Effector CD8-positive, alpha-beta T cell (primary cell): ENCODE data around the gene FTO.

ENCODE experiments used
- DNase-seq: peaks from one replicate; lab custom pipeline; 2025; lab: John Stamatoyannopoulos, UW

The FTO gene

GRCh38 chr16:53966821-53967571 is 263.0 kb downstream of the FTO start:
- DNase-seq, result no peak

- DNase-seq, result no peak
Observed at GRCh38 chr16:53967572-53967971, 263.6 kb downstream of the FTO start.

- DNase-seq, result no peak
Observed at GRCh38 chr16:53968454-53968853, 264.5 kb downstream of the FTO start.

GRCh38 chr16:53968896-53969295 is 264.9 kb downstream of the FTO start:
- DNase-seq, result no peak

- DNase-seq, result no peak
Observed at GRCh38 chr16:53971616-53972015, 267.7 kb downstream of the FTO start.

- DNase-seq, result no peak
Observed at GRCh38 chr16:53973021-53973420, 269.1 kb downstream of the FTO start.

GRCh38 chr16:53974484-53975080 is 270.6 kb downstream of the FTO start:
- no peak for DNase-seq

- no peak for DNase-seq
Observed at GRCh38 chr16:53980675-53981074, 276.7 kb downstream of the FTO start.

GRCh38 chr16:53982631-53983042 is 278.7 kb downstream of the FTO start:
- no peak for DNase-seq

GRCh38 chr16:53984936-53985335 is 281.0 kb downstream of the FTO start:
- DNase-seq, result no peak

- DNase-seq, result no peak
Observed at GRCh38 chr16:53985861-53986260, 281.9 kb downstream of the FTO start.

- no peak for DNase-seq
Observed at GRCh38 chr16:53986793-53987192, 282.8 kb downstream of the FTO start.

GRCh38 chr16:53988136-53988535 is 284.2 kb downstream of the FTO start:
- DNase-seq, result no peak

GRCh38 chr16:53989597-53989996 is 285.6 kb downstream of the FTO start:
- DNase-seq, result no peak

GRCh38 chr16:53991754-53992378 is 287.9 kb downstream of the FTO start:
- DNase-seq, result no peak

GRCh38 chr16:53995378-53995777 is 291.4 kb downstream of the FTO start:
- no peak for DNase-seq

GRCh38 chr16:53996961-53997360 is 293.0 kb downstream of the FTO start:
- no peak for DNase-seq

- DNase-seq, result no peak
Observed at GRCh38 chr16:53998024-53998810, 294.3 kb downstream of the FTO start.

- DNase-seq, result no peak
Observed at GRCh38 chr16:53998966-53999522, 295.1 kb downstream of the FTO start.

- no peak for DNase-seq
Observed at GRCh38 chr16:53999841-54000240, 295.9 kb downstream of the FTO start.

GRCh38 chr16:54000361-54000760 is 296.4 kb downstream of the FTO start:
- no peak for DNase-seq

GRCh38 chr16:54006693-54007092 is 302.7 kb downstream of the FTO start:
- DNase-seq, result no peak
